Measurements from ENCODE around the gene FNTB.
"Not testable (repeated sequence)": the region's sequence is repeated elsewhere in the genome, so short reads cannot be mapped to it uniquely, and the experiment has no call there.

Gene FNTB

GRCh38 chr14:65015391-65015790, 28.7 kb downstream of the FNTB start:
- peak; percentile 97 for DNase-seq (ENCODE audit: low spot score)

- DNase-seq (ENCODE audit: low spot score), result no peak
These were observed 29.8 kb downstream of the FNTB start for GRCh38 chr14:65016471-65016870.

GRCh38 chr14:65019944-65020566, 33.4 kb downstream of the FNTB start:
- DNase-seq (ENCODE audit: low spot score), result peak; percentile 89

- no peak for DNase-seq (ENCODE audit: low spot score)
These were observed 38.3 kb downstream of the FNTB start for GRCh38 chr14:65024957-65025356.

- DNase-seq (ENCODE audit: low spot score), result no peak
These were observed 39.1 kb downstream of the FNTB start for GRCh38 chr14:65025818-65026217.

GRCh38 chr14:65026526-65026925, 39.8 kb downstream of the FNTB start:
- no peak for DNase-seq (ENCODE audit: low spot score)

- no peak for DNase-seq (ENCODE audit: low spot score)
These were observed 40.6 kb downstream of the FNTB start for GRCh38 chr14:65027127-65027799.

GRCh38 chr14:65028937-65029336, 42.2 kb downstream of the FNTB start:
- no peak for DNase-seq (ENCODE audit: low spot score)

- not testable (repeated sequence) for DNase-seq (ENCODE audit: low spot score)
These were observed 44.6 kb downstream of the FNTB start for GRCh38 chr14:65031321-65031720.

- DNase-seq (ENCODE audit: low spot score), result peak; percentile 99
These were observed 45.6 kb downstream of the FNTB start for GRCh38 chr14:65032319-65032718.

- DNase-seq (ENCODE audit: low spot score), result no peak
These were observed 46.5 kb downstream of the FNTB start for GRCh38 chr14:65033181-65033580.

- peak; percentile 88 for DNase-seq (ENCODE audit: low spot score)
These were observed 47.3 kb downstream of the FNTB start for GRCh38 chr14:65034021-65034420.

GRCh38 chr14:65035049-65035448, 48.4 kb downstream of the FNTB start:
- peak; percentile 72 for DNase-seq (ENCODE audit: low spot score)

- DNase-seq (ENCODE audit: low spot score), result no peak
These were observed 52.3 kb downstream of the FNTB start for GRCh38 chr14:65038966-65039365.

GRCh38 chr14:65040666-65041433, 54.2 kb downstream of the FNTB start:
- DNase-seq (ENCODE audit: low spot score), result no peak

- no peak for DNase-seq (ENCODE audit: low spot score)
These were observed 54.8 kb downstream of the FNTB start for GRCh38 chr14:65041434-65041915.

- DNase-seq (ENCODE audit: low spot score), result no peak
These were observed 55.6 kb downstream of the FNTB start for GRCh38 chr14:65042296-65042695.

GRCh38 chr14:65042731-65043372, 56.2 kb downstream of the FNTB start:
- DNase-seq (ENCODE audit: low spot score), result no peak

GRCh38 chr14:65043893-65044595, 57.3 kb downstream of the FNTB start:
- no peak for DNase-seq (ENCODE audit: low spot score)

GRCh38 chr14:65044596-65044959, 57.9 kb downstream of the FNTB start:
- DNase-seq (ENCODE audit: low spot score), result no peak

- DNase-seq (ENCODE audit: low spot score), result no peak
These were observed 58.3 kb downstream of the FNTB start for GRCh38 chr14:65045006-65045405.

GRCh38 chr14:65045709-65046108, 59.0 kb downstream of the FNTB start:
- no peak for DNase-seq (ENCODE audit: low spot score)

All from cerebellar cortex (tissue), 1 donor.